22Rv1 (cell line): ENCODE data around the gene PTPN2.

Experiments used
- CTCF ChIP-seq: fragments of 450-650 bp; IDR thresholded peaks from 2 replicates; pipeline ENCODE4 v1.5.1; 2017; ENCODE audit warnings: mild to moderate bottlenecking
- ZFX ChIP-seq: fragments of 450-650 bp; IDR thresholded peaks from 2 replicates; pipeline ENCODE4 v1.6.1; 2017; ENCODE audit warnings: antibody characterized with exemption, borderline replicate concordance

- no peak for TF ChIP-seq CTCF
- no peak for TF ChIP-seq ZFX
These were observed 37.1 kb upstream of the PTPN2 start for GRCh38 chr18:12921178-12921577.
